GM23248 (cell line): ENCODE results near the gene RELL1.

ENCODE experiments used
- EZH2 ChIP-seq: fragments of 200-600 bp; sonication (generic); IDR thresholded peaks from 2 replicates; pipeline ENCODE4 v1.6.1; 2018; ENCODE audit warnings: antibody characterized with exemption, mild to moderate bottlenecking; ENCODE audit not compliant: insufficient read depth, poor library complexity, severe bottlenecking
- EZH2phosphoT487 ChIP-seq: fragments of 200-600 bp; sonication (generic); IDR thresholded peaks from 2 replicates; pipeline ENCODE4 v1.6.1; 2018; ENCODE audit warnings: antibody characterized with exemption, moderate library complexity, mild to moderate bottlenecking, low read depth; ENCODE audit not compliant: insufficient read depth

- TF ChIP-seq EZH2: no peak
- TF ChIP-seq EZH2phosphoT487: no peak
Observed at GRCh38 chr4:37705571-37705970, 19.4 kb upstream of the RELL1 start.
